ENCODE data around the gene SGMS2. TPM values are rescaled to one million over a fixed set of nuclear protein-coding genes. Genes with fewer than 3 reads are reported as not detected.

The SGMS2 gene
- total RNA-seq, 1 donor from 2014 or later = 95.0 TPM

GRCh38 chr4:107870916-107871786 is 46.4 kb downstream of the SGMS2 start:
- FAIRE-seq = no peak
- Histone ChIP-seq H3K36me3 (ENCODE audit: control insufficient read depth, insufficient read depth, low read length) (no peaks in the 10 kb centered on the region), H3K27me3 (ENCODE audit: control insufficient read depth, insufficient read depth, low read length) (no peaks in the 10 kb centered on the region), H3K4me3 (ENCODE audit: low read depth, low read length) (no peak overlapping the region)
- no peak for TF ChIP-seq CTCF (IDR thresholded peaks at IDR 0.05; ENCODE audit: insufficient read depth, low read length, severe bottlenecking)
- DNase-seq (ENCODE audit: low read depth) = no peak

- no peaks in the 10 kb centered on the region for H3K27me3 ChIP-seq (ENCODE audit: control insufficient read depth, insufficient read depth, low read length)
- no peaks in the 10 kb centered on the region for H3K36me3 ChIP-seq (ENCODE audit: control insufficient read depth, insufficient read depth, low read length)
- no peak for DNase-seq (ENCODE audit: low read depth)
- FAIRE-seq = no peak
- TF ChIP-seq CTCF (IDR thresholded peaks at IDR 0.05; ENCODE audit: insufficient read depth, low read length, severe bottlenecking) = no peak
- H3K4me3 ChIP-seq (ENCODE audit: low read depth, low read length) = no peak overlapping the region
Observed at GRCh38 chr4:107874024-107874423, 49.3 kb downstream of the SGMS2 start.

- Histone ChIP-seq H3K4me3 (ENCODE audit: low read depth, low read length) (no peak overlapping the region), H3K27me3 (ENCODE audit: control insufficient read depth, insufficient read depth, low read length) (no peaks in the 10 kb centered on the region), H3K36me3 (ENCODE audit: control insufficient read depth, insufficient read depth, low read length) (no peaks in the 10 kb centered on the region)
- no peak for TF ChIP-seq CTCF (IDR thresholded peaks at IDR 0.05; ENCODE audit: insufficient read depth, low read length, severe bottlenecking)
- DNase-seq (ENCODE audit: low read depth) = no peak
- FAIRE-seq = no peak
Observed at GRCh38 chr4:107876099-107876498, 51.4 kb downstream of the SGMS2 start.

GRCh38 chr4:107877361-107877760 is 52.6 kb downstream of the SGMS2 start:
- FAIRE-seq (no peak), DNase-seq (ENCODE audit: low read depth) (no peak)
- H3K36me3 ChIP-seq (ENCODE audit: control insufficient read depth, insufficient read depth, low read length) = no peaks in the 10 kb centered on the region
- no peaks in the 10 kb centered on the region for H3K27me3 ChIP-seq (ENCODE audit: control insufficient read depth, insufficient read depth, low read length)
- TF ChIP-seq CTCF (IDR thresholded peaks at IDR 0.05; ENCODE audit: insufficient read depth, low read length, severe bottlenecking) = no peak
- no peak overlapping the region for H3K4me3 ChIP-seq (ENCODE audit: low read depth, low read length)

- Histone ChIP-seq H3K27me3 (ENCODE audit: control insufficient read depth, insufficient read depth, low read length) (no peaks in the 10 kb centered on the region), H3K4me3 (ENCODE audit: low read depth, low read length) (no peak overlapping the region), H3K36me3 (ENCODE audit: control insufficient read depth, insufficient read depth, low read length) (no peaks in the 10 kb centered on the region)
- FAIRE-seq = no peak
- DNase-seq (ENCODE audit: low read depth) = peak; percentile 72
- no peak for TF ChIP-seq CTCF (IDR thresholded peaks at IDR 0.05; ENCODE audit: insufficient read depth, low read length, severe bottlenecking)
Observed at GRCh38 chr4:107885865-107886264, 61.1 kb downstream of the SGMS2 start.

Measured in bronchial epithelial cell (primary cell).